SK-N-SH treated with all-trans-retinoic acid at 6 μM for 48 hours (cell line): Measurements from ENCODE around the gene ADARB2.

Experiments used
- ARNTL ChIP-seq: fragments of 450-650 bp; formaldehyde crosslinking; IDR thresholded peaks from 2 replicates; pipeline ENCODE4 v1.5.0; 2020; ENCODE audit warnings: low read depth, mild to moderate bottlenecking, moderate library complexity, borderline replicate concordance
- GLIS3 ChIP-seq: fragments of 250-450 bp; sonication (Bioruptor Pico); IDR thresholded peaks from 2 replicates; pipeline ENCODE4 v1.5.0; 2020; ENCODE audit warnings: mild to moderate bottlenecking, moderate library complexity
- OSR1 ChIP-seq: fragments of 250-450 bp; sonication (Bioruptor Pico); IDR thresholded peaks from 2 replicates; pipeline ENCODE4 v1.8.0; 2022; ENCODE audit warnings: moderate library complexity, mild to moderate bottlenecking, inconsistent platforms
- PATZ1 ChIP-seq: fragments of 250-450 bp; sonication (Bioruptor Pico); IDR thresholded peaks from 2 replicates; pipeline ENCODE4 v1.8.0; 2020; ENCODE audit warnings: mild to moderate bottlenecking, moderate library complexity, borderline replicate concordance
- PPARA ChIP-seq: fragments of 250-450 bp; sonication (Bioruptor Pico); IDR thresholded peaks from 2 replicates; pipeline ENCODE4 v1.5.0; 2020; ENCODE audit warnings: mild to moderate bottlenecking, borderline replicate concordance
- RARB ChIP-seq: fragments of 250-450 bp; sonication (Bioruptor Pico); IDR thresholded peaks from 2 replicates; pipeline ENCODE4 v1.8.0; 2021; ENCODE audit warnings: mild to moderate bottlenecking, moderate library complexity
- SNAI2 ChIP-seq: fragments of 250-450 bp; sonication (Bioruptor Pico); IDR thresholded peaks from 2 replicates; pipeline ENCODE4 v1.5.0; 2020; ENCODE audit warnings: mild to moderate bottlenecking, moderate library complexity
- TOX ChIP-seq: fragments of 250-450 bp; sonication (Bioruptor Pico); IDR thresholded peaks from 2 replicates; pipeline ENCODE4 v1.8.0; 2021; ENCODE audit warnings: mild to moderate bottlenecking, moderate library complexity, borderline replicate concordance
- ZFP3 ChIP-seq: fragments of 250-450 bp; sonication (Bioruptor Pico); IDR thresholded peaks from 2 replicates; pipeline ENCODE4 v1.5.0; 2020; ENCODE audit warnings: mild to moderate bottlenecking, moderate library complexity
- ZFP30 ChIP-seq: fragments of 450-650 bp; formaldehyde crosslinking; IDR thresholded peaks from 2 replicates; pipeline ENCODE4 v1.5.0; 2022; ENCODE audit warnings: mild to moderate bottlenecking, moderate library complexity
- ZNF8 ChIP-seq: fragments of 450-650 bp; formaldehyde crosslinking; IDR thresholded peaks from 2 replicates; pipeline ENCODE4 v1.5.0; 2020; ENCODE audit warnings: mild to moderate bottlenecking, moderate library complexity

- TF ChIP-seq ZFP3 (CRISPR knock-in tag), result no peak
- no peak for TF ChIP-seq ZFP30 (CRISPR knock-in tag)
- TF ChIP-seq ZNF8 (CRISPR knock-in tag), result no peak
- TF ChIP-seq SNAI2 (CRISPR knock-in tag), result no peak
- TF ChIP-seq PATZ1 (CRISPR knock-in tag), result no peak
- TF ChIP-seq PPARA (CRISPR knock-in tag), result no peak
- TF ChIP-seq TOX (CRISPR knock-in tag), result no peak
- TF ChIP-seq GLIS3, result no peak
- TF ChIP-seq RARB (CRISPR knock-in tag), result no peak
- no peak for TF ChIP-seq ARNTL (CRISPR knock-in tag)
- TF ChIP-seq OSR1 (CRISPR knock-in tag), result no peak
Measured at GRCh38 chr10:1607466-1607865, 129.9 kb downstream of the ADARB2 start.
